GM18909 (cell line): Measurements from ENCODE around the gene BAHD1.

Source experiments
- ATAC-seq: cut with Tn5 transposase; IDR thresholded peaks from one replicate; pipeline ENCODE4 v1.9.1; 2021; ENCODE audit warnings: mild to moderate bottlenecking; ENCODE audit not compliant: unreplicated experiment, poor library complexity

The BAHD1 gene

GRCh38 chr15:40440743-40441564 is at the start of gene BAHD1:
Gene BAHD1, plus strand, starts transcription at chr15:40440953. Its CDS starts 17,512 bp downstream, at chr15:40458465.
- peak; percentile 86 for ATAC-seq

GRCh38 chr15:40392986-40393948 is 47.5 kb upstream of the BAHD1 start:
- ATAC-seq = no peak

DNA sequence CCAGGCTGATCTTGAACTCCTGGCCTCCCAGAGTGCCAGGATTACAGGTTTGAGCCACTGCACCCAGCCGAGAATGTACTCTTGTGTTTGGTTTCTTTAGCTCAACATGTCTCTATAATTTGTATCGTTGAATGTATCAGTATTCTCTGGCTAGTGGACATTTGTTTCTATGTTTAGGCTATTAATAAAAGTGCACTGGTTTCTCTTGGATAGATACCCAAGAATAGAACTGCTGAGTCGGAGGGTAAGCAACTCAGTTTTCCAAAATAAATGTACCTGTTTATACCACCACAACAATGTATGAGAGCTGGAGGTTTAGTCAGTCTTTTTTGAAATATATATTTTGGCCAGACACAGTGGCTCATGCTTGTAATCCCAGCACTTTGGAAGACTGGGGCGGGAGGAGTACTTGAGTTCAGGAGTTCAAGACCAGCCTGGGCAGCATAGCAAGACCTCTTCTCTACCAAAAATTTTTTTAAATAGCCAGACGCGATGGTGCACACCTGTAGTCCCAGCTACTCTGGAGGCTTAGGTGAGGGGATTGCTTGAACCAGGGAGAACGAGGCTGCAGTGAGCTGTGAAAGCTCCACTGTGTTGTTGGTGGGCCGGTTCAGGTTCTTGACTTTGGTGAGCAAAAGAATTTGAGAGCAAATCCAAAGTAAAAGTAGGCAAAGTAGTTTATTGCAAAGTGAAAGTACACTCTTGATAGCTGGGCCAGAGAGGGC is 42.9 kb upstream of the BAHD1 start:
- no peak for ATAC-seq

DNA sequence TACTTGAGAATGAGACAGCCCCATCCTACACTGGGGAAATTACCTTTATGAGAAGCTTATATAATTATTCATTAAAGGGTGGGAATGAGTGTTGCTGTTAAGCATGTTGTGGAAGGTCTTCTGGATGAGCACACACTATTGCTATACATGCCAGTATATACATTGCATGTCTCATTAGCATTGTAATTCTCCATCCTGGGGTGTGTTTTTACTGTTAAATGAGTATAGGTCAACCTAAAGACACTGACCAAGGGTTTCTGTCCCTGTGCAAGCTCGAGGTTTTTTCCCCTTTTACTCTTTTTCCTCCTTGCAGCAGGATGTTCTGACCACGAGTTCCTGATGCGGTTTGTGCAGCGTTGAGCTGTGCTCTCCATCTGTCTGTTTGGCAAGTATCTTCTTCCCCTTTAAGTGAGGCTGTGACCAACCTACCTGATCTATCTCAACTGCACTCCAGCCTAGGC is 42.3 kb upstream of the BAHD1 start:
- peak; percentile 77 for ATAC-seq

- ATAC-seq = no peak
Observed at GRCh38 chr15:40399370-40399769, 41.4 kb upstream of the BAHD1 start.

GRCh38 chr15:40405501-40406381 is 35.0 kb upstream of the BAHD1 start, which contains the start of gene IVD:
Gene IVD, plus strand, starts transcription at chr15:40405795. Its CDS starts 33 bp downstream, at chr15:40405828.
- ATAC-seq = peak; percentile 91

- no peak for ATAC-seq
Observed at GRCh38 chr15:40407330-40407990, 33.3 kb upstream of the BAHD1 start.

DNA sequence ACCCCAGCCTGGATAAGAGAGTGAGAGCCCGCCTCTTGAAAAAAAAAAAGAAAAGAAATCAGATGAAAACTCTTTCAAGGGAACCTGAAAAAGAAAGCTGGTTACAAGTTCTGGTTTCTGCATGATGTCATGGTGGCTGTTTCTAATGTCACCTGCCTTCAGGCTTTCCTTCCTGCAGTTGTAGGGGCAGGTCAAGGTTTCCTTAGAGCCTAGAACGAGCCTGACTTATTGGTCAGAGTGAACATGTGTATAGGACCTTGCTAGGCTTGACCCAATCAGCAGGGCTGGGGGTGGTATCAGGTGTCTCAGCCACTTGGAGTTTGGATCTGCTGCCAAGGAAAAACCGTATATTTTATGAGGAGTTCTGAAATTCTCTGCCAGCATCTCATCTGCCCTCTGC is 31.4 kb upstream of the BAHD1 start:
- no peak for ATAC-seq

DNA sequence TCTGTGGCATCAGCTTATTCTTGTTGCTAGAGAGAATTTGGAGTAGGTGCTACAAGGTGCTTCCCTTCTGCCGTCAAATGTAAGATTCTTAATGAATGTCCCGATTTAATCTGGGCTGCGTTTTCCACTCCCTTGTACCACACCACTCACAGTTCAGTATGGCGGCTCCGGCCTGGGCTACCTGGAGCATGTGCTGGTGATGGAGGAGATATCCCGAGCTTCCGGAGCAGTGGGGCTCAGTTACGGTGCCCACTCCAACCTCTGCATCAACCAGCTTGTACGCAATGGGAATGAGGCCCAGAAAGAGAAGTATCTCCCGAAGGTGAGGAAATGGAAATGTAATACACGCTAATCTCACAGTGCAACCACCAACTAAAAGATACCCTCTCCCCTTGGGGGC is 30.3 kb upstream of the BAHD1 start:
- ATAC-seq = no peak

- ATAC-seq = no peak
Observed at GRCh38 chr15:40412095-40412759, 28.5 kb upstream of the BAHD1 start.

DNA sequence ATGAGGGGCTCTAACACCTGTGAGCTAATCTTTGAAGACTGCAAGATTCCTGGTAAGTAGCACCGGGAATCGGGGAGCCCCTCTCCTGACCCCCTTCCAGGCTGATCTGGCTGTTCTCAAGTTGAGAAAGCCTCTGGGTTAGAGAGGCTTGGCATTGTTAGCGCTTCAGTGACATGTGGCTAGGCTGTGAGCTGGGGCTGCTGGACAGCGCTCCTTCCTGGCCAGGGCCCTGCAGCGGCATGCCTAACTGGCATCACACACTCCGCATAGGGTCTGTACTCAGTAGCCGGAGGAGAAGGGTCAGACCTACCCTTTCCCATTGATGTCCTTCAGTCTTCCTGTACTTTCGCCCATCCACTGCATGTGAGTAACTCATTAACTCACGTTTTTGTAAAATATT is 27.7 kb upstream of the BAHD1 start:
- ATAC-seq = no peak

GRCh38 chr15:40414816-40415215 is 25.9 kb upstream of the BAHD1 start:
- no peak for ATAC-seq

DNA sequence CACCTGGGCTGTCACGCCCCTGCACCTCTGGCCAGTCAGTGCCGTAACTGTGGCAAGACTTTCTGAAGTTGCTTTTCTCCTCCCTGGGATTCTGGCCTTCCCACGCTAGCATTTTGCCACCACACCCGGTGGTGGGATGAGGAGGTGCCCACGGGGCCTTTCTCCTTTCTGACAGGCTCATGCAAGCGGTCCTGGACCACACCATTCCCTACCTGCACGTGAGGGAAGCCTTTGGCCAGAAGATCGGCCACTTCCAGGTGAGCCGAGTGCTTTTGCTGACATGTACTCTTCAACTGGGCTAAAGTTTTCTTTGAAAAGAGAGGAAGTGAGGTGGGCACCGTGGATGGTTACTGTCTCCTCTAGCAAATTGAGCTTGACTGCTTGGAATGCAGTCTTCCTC is 25.5 kb upstream of the BAHD1 start:
- ATAC-seq = no peak

- ATAC-seq = no peak
Observed at GRCh38 chr15:40416056-40416455, 24.7 kb upstream of the BAHD1 start.

- no peak for ATAC-seq
Observed at GRCh38 chr15:40418126-40418525, 22.6 kb upstream of the BAHD1 start.

DNA sequence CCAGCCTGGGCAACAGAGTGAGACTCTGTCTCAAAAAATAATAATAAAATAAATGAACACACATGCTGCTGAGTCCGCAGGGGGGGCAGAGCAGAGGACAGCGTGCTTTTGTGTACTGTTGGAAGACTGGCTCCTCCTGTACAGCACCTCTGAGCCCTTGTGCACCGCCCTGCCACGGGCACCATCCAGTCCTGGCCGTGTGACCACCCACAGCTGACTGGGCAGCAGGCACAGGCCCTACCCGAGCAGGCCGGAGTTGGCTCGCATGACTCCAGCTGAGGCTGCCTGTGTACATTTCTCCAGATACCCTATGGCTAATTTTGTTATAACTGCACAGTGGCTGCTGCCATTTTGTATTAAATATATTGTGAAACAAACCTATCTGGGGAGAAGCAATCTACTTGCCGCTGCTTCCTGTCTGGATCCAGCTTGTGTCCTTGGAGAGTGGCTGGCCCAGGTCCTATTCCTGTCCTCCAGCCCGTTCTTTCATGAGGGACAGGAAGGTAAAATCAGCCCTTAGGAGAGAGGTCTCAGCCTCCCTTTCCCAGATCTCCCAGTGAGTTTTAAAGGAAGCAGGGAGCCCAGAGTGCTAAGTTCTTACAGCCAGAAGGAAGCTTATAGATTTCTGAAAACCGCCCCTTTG is 20.6 kb upstream of the BAHD1 start:
- ATAC-seq = no peak

DNA sequence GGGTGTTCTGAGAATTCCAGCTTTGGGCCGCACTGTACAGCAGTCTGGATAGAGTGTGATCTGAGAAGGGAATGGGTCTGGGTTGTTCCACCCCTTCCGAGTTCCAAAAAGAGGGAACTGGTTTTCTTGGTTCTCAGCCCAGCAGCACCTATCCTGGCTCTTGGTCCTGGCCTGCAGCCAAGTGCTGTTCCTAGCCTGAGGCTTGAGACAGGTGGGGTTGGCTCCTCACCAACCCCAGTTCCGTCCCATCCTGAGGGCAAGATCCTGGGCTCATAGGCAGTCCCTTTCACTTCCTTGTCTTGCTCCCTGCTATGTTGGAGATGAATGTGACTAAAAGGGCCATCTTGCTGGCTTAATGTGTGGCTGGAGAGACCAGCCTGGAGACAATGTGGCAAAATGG is 20.0 kb upstream of the BAHD1 start:
- ATAC-seq = no peak
